AG04450 (cell line): ENCODE measurements around the gene ZNF583. TPM values are rescaled to one million over a fixed set of nuclear protein-coding genes. Genes with fewer than 3 reads are reported as not detected.
A peak's percentile ranks its signal among the peaks of the same experiment; 100 is the strongest.

ENCODE experiments used
- CTCF ChIA-PET: fragments of 300-600, 350-600 bp; formaldehyde crosslinking; extraction: SDS; loops from one replicate; lab custom pipeline; 2022; ENCODE audit warnings: antibody characterized with exemption, inconsistent platforms; lab: Charles Lee
- POLR2A ChIA-PET: fragments of 350-600 bp; formaldehyde crosslinking; extraction: SDS; loops from one replicate; lab custom pipeline; 2021; ENCODE audit warnings: antibody characterized with exemption, inconsistent platforms; lab: Yijun Ruan, JAX
- DNase-seq: peaks from one replicate; pipeline ENCODE4 v3.0.0-alpha.2; 2011; ENCODE audit warnings: low read depth, low spot score
- H3K27ac ChIP-seq: one replicate; pipeline ENCODE4 v1.5.1; 2012; ENCODE audit warnings: low read depth, low read length, control low read depth
- H3K27me3 ChIP-seq: one replicate; pipeline ENCODE4 v1.6.0; 2012; ENCODE audit warnings: low read length; ENCODE audit not compliant: control insufficient read depth, insufficient read depth
- H3K4me3 ChIP-seq: 2 replicates; pipeline ENCODE4 v1.5.1; 2011; ENCODE audit warnings: mild to moderate bottlenecking, low read depth, low read length, control low read depth
- H3K9me3 ChIP-seq: 2 replicates; pipeline ENCODE4 v1.5.1; 2012; ENCODE audit warnings: low read length; ENCODE audit not compliant: control insufficient read depth, insufficient read depth
- polyA plus RNA-seq: library from polyadenylated mRNA; depleted of rRNA; stranded (reverse); fragments of >200 nt; gene quantifications from 2 replicates; pipeline ENCODE4 v1.2.3, GENCODE V29; 2011
- TF ChIP-seq, protein P1 (sequence below): IDR thresholded peaks from 2 replicates; pipeline ENCODE4 v1.5.1; 2011; ENCODE audit warnings: low read depth, low read length, control low read depth, inconsistent platforms

ZNF583 gene
- polyA plus RNA-seq, 1 experiment: 6.2 TPM

DNA sequence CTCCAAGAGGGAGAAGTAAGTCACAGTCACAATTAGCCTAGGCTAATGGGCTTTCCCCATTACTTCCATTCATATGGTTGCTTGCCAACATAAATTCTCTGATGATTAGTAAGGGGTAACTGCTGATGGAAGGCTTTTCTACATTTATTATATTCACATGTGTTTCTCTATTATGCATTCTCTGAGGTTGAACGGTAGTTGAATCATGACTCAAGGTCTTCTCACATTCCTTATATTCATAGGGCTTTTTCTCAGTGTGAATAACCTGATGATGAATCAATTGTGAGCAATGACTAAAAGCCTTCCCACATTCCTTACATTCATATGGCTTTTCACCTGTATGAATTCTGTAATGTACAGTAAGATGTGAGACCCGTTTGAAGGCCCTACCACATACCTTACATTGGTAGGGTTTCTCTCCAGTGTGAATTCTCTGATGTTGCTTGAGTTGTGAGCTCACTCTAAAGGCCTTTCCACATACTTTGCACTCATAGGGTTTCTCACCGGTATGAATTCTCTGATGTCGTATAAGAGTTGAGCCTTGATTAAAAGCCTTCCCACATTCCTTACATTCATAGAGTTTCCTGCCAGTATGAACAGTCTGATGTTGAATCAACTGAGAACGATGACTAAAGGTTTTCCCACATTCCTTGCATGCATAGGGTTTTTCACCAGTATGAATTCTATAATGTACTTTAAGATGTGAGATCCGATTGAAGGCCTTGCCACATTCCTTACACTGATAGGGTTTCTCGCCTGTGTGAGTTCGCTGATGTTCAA is 20.1 kb upstream of the ZNF583 start:
- TF ChIP-seq, protein P1, sequence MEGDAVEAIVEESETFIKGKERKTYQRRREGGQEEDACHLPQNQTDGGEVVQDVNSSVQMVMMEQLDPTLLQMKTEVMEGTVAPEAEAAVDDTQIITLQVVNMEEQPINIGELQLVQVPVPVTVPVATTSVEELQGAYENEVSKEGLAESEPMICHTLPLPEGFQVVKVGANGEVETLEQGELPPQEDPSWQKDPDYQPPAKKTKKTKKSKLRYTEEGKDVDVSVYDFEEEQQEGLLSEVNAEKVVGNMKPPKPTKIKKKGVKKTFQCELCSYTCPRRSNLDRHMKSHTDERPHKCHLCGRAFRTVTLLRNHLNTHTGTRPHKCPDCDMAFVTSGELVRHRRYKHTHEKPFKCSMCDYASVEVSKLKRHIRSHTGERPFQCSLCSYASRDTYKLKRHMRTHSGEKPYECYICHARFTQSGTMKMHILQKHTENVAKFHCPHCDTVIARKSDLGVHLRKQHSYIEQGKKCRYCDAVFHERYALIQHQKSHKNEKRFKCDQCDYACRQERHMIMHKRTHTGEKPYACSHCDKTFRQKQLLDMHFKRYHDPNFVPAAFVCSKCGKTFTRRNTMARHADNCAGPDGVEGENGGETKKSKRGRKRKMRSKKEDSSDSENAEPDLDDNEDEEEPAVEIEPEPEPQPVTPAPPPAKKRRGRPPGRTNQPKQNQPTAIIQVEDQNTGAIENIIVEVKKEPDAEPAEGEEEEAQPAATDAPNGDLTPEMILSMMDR: no peak
- Histone ChIP-seq H3K27me3 (no peaks in the 10 kb centered on the region), H3K9me3 (peaks cover 28% of the 10 kb centered on the region), H3K4me3 (no peak overlapping the region), H3K27ac (no peak overlapping the region)
- no peak for DNase-seq
- ChIA-PET CTCF (no interaction called here), POLR2A (no interaction called here)

DNA sequence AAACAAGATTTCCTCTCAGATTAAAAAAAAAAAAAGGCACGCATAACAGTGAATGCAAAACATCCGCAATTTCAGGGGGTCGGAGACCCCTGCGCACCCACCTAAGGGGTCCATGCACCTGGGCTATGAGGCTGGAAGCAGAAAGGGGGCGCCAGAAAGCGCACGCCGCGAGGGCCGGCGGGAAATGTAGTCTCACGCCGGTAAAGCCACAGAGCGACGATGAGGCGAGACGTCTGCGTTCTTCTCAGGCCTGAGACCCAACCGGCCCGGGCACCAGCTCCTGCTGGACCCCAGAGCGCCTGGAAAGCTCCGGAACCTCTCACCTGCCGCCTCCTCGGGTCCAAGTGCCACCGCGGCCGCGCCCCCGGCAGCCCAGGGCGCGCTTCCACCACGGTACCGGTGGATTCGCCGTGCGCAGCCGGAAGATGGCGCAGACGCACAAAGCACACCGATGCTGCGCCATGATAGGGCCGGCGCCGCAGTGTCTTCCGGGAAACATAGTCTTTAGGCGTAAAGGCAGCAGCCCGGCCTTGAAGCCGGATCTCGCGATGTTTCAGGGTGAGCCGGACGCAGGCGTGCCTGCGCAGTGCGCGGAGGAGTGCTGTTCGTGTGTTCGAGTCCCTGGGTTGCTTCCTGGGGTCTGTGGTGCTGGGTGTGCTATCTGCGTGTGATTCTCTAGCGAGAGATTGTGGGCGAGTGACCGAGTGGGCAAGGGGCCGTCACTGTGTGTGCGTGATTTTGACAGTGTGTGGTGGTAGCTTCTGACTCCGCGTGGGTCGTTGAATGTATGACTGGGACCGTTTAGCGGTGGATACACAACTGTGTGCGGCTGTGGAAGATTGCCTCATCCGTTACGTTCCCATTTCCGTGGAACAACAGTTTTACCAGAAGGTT is 10.8 kb upstream of the ZNF583 start, which contains the start of gene ZNF582:
ZNF582 (minus strand) TSS at position 416 of the 894 bp plus-strand sequence. CDS start 1,782 bp downstream, outside the sequence.
- CTCF ChIA-PET: interaction anchor here (0.7 to 2.5 kb wide), 10 partner anchors 9 to 862 kb away, joined by 3 to 19 read pairs (median 6); partner anchors contain the start of gene ZNF583
- peak within 1 kb of the TSS; percentile 86 for H3K4me3 ChIP-seq
- peak within 1 kb of the TSS; percentile 78 for H3K27ac ChIP-seq
- peak; percentile 91 for DNase-seq
- peaks cover 35% of the 10 kb centered on the region for H3K9me3 ChIP-seq
- H3K27me3 ChIP-seq: no peaks in the 10 kb centered on the region
- POLR2A ChIA-PET: interaction anchor here (1.3 kb wide), 1 partner anchor 10 kb away, joined by 5 read pairs; the partner anchor contains the start of gene ZNF583
- TF ChIP-seq, protein P1: peak; percentile 84

DNA sequence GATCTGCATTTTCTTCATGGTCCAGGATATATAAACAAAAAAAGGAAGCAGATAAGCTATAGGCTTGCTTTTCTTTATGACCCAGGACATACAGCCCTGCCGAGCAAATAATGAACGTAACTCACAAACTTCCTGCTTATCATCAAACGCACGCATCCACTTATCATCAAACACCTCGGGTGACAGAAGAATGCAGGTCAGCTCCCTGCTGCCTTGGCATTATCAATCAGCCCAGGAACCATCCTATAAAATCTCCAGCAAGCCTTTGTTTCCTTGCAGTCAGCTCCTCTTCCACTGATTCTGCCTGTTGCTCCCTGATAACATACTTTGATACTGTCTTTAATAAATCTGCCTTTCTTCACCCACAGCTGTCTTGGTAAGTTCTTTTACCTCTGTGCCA is 5.3 kb upstream of the ZNF583 start:
- POLR2A ChIA-PET: no interaction called here
- Histone ChIP-seq H3K27me3 (no peaks in the 10 kb centered on the region), H3K9me3 (peaks cover 39% of the 10 kb centered on the region), H3K4me3 (no peak overlapping the region), H3K27ac (no peak overlapping the region)
- CTCF ChIA-PET: no interaction called here
- TF ChIP-seq, protein P1: no peak
- no peak for DNase-seq

DNA sequence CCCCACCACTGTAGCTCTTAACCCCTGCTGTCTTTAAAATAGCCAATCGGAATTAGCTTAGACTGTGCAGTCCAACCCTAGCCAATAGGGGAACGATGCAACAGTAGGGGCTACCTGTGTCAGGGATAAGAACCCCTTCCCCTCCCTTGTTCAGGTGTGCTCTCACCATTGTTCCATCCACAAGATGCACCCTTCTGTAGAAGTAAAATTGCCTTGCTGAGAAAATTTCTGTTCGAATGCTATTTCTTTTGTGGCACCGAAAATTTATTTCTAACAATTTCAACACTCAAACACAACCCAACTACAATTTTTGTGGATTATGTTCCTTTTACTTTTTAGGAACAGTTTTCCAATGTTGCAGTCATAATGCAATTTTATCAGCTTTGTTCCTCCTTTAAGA is 3.6 kb upstream of the ZNF583 start:
- no peaks in the 10 kb centered on the region for H3K27me3 ChIP-seq
- DNase-seq: no peak
- H3K9me3 ChIP-seq: peaks cover 44% of the 10 kb centered on the region
- H3K27ac ChIP-seq: no peak overlapping the region
- no peak overlapping the region for H3K4me3 ChIP-seq
- ChIA-PET POLR2A (no interaction called here), CTCF (interaction anchor here (2.4 kb wide), 1 partner anchor 33 kb away, joined by 5 read pairs; no protein-coding TSS in a partner anchor)
- TF ChIP-seq, protein P1: no peak
